Measurements from ENCODE around the gene GJA5.

The GJA5 gene

GRCh38 chr1:147726168-147726567, 34.2 kb downstream of the GJA5 start:
- DNase-seq: no peak

- DNase-seq: no peak
Observed at GRCh38 chr1:147725685-147726084, 34.7 kb downstream of the GJA5 start.

- DNase-seq: no peak
Observed at GRCh38 chr1:147723691-147724323, 36.6 kb downstream of the GJA5 start.

- DNase-seq: no peak
Observed at GRCh38 chr1:147722124-147722523, 38.3 kb downstream of the GJA5 start.

- no peak for DNase-seq
Observed at GRCh38 chr1:147721716-147722115, 38.7 kb downstream of the GJA5 start.

GRCh38 chr1:147720557-147720956, 39.8 kb downstream of the GJA5 start:
- no peak for DNase-seq

GRCh38 chr1:147719711-147720225, 40.6 kb downstream of the GJA5 start:
- no peak for DNase-seq

- DNase-seq: no peak
Observed at GRCh38 chr1:147719029-147719698, 41.2 kb downstream of the GJA5 start.

- no peak for DNase-seq
Observed at GRCh38 chr1:147717706-147718097, 42.7 kb downstream of the GJA5 start.

GRCh38 chr1:147717051-147717705, 43.2 kb downstream of the GJA5 start:
- no peak for DNase-seq

GRCh38 chr1:147712605-147713004, 47.8 kb downstream of the GJA5 start:
- no peak for DNase-seq
